GM12878 (cell line): ENCODE results near the gene GPR26. TPM values are rescaled to one million over a fixed set of nuclear protein-coding genes. Genes with fewer than 3 reads are reported as not detected.

Experiments used
- ATAC-seq: fragments of 200-7000 bp; cut with Tn5 transposase; 3 replicates; pipeline ENCODE4 v1.9.1; 2020; ENCODE audit warnings: mild to moderate bottlenecking, moderate library complexity
- BruUV-seq: library from RNA; stranded (reverse); fragments of 400-500 nt; replicated peaks from 2 replicates; lab custom pipeline; 2021; lab: Mats Ljungman, UMichigan
- CTCF ChIA-PET: fragments of 300-600 bp; sonication (Branson Sonifier 250); formaldehyde crosslinking; extraction: SDS; loops from one replicate; lab custom pipeline; 2021; ENCODE audit warnings: inconsistent platforms; lab: Yijun Ruan, JAX
- POLR2A ChIA-PET: fragments of 350-600 bp; formaldehyde crosslinking; extraction: SDS; loops from one replicate; lab custom pipeline; 2021; ENCODE audit warnings: inconsistent platforms; lab: Charles Lee
- RAD21 ChIA-PET: fragments of 300-600 bp; sonication (Branson Sonifier 250); formaldehyde crosslinking; loops from one replicate; lab custom pipeline; 2023; ENCODE audit warnings: antibody characterized with exemption; ENCODE audit not compliant: unreplicated experiment; lab: Charles Lee
- SMC1A ChIA-PET: fragments of 300-600 bp; sonication (Branson Sonifier 250); formaldehyde crosslinking; loops from one replicate; lab custom pipeline; 2023; ENCODE audit not compliant: unreplicated experiment, uncharacterized antibody; lab: Charles Lee
- DNase-seq: peaks from one replicate; pipeline ENCODE4 v3.0.0-alpha.2; 2011; ENCODE audit warnings: low read depth, low spot score
- FAIRE-seq: peaks from 3 replicates; lab custom pipeline; 2011; peaks lifted over from hg19 to GRCh38; lab: Jason Lieb, UNC
- H2AFZ ChIP-seq: 2 replicates; pipeline ENCODE4 v1.6.0; 2011; ENCODE audit warnings: low read depth, low read length, control low read depth; ENCODE audit not compliant: control insufficient read depth
- H3K27ac ChIP-seq: 2 replicates; pipeline ENCODE4 v1.5.1; 2011; ENCODE audit warnings: control low read depth; ENCODE audit not compliant: control insufficient read depth, insufficient read depth
- H3K27me3 ChIP-seq, 2 experiments: replicated peaks in 1 of 2; 2 replicates each; pipeline versions ENCODE4 v1.6.0 to v1.6.1; 2011; ENCODE audit warnings: low read length in 1 of 2; ENCODE audit not compliant: control insufficient read depth in 2 of 2, insufficient read depth in 2 of 2
- H3K36me3 ChIP-seq, 2 experiments: 2 replicates each; pipeline ENCODE4 v1.5.1; 2011; ENCODE audit warnings: low read length in 1 of 2; ENCODE audit not compliant: control insufficient read depth in 2 of 2, insufficient read depth in 2 of 2
- H3K4me1 ChIP-seq: 2 replicates; pipeline ENCODE4 v1.6.1; 2011; ENCODE audit warnings: mild to moderate bottlenecking, low read length, moderate library complexity, mixed read lengths; ENCODE audit not compliant: control insufficient read depth, insufficient read depth
- H3K4me2 ChIP-seq: 2 replicates; pipeline ENCODE4 v1.6.0; 2011; ENCODE audit warnings: control low read depth; ENCODE audit not compliant: control insufficient read depth, insufficient read depth
- H3K4me3 ChIP-seq: fragments of 200-600 bp; sonication (generic); 2 replicates; pipeline ENCODE4 v1.5.1; 2016
- H3K79me2 ChIP-seq: 2 replicates; pipeline ENCODE4 v1.6.0; 2011; ENCODE audit warnings: low read length; ENCODE audit not compliant: control insufficient read depth, insufficient read depth
- H3K9ac ChIP-seq: 2 replicates; pipeline ENCODE4 v1.8.0; 2011; ENCODE audit warnings: low read length, control low read depth, mixed read lengths; ENCODE audit not compliant: control insufficient read depth, insufficient read depth
- H3K9me3 ChIP-seq: replicated peaks from 3 replicates; pipeline ENCODE4 v1.5.1; 2011; ENCODE audit warnings: mild to moderate bottlenecking, low read length; ENCODE audit not compliant: control insufficient read depth, insufficient read depth
- H4K20me1 ChIP-seq: 2 replicates; pipeline ENCODE4 v1.6.0; 2011; ENCODE audit not compliant: control insufficient read depth, insufficient read depth
- E2F4 ChIP-seq: IDR thresholded peaks from 2 replicates; pipeline ENCODE4 v1.6.1; 2012; ENCODE audit warnings: low read depth, low read length, improper control_type of control experiment
- EP300 ChIP-seq, 2 experiments: fragments of 150-350 bp in 1 of 2; IDR thresholded peaks; 2 replicates each; pipeline ENCODE4 v1.6.1; 2011 to 2012; ENCODE audit warnings: low read depth in 2 of 2, low read length in 2 of 2, borderline replicate concordance in 1 of 2, improper control_type of control experiment in 1 of 2, inconsistent platforms in 1 of 2; ENCODE audit not compliant: control insufficient read depth in 1 of 2
- RELA ChIP-seq: fragments of 450-650 bp; IDR thresholded peaks from 2 replicates; pipeline ENCODE4 v1.8.0; 2014; ENCODE audit warnings: borderline replicate concordance; ENCODE audit not compliant: partially characterized antibody
- RUNX3 ChIP-seq: IDR thresholded peaks from 2 replicates; pipeline ENCODE4 v1.6.1; 2012; ENCODE audit warnings: low read length, inconsistent platforms
- WGBS: methylation state at CpG from one replicate; pipeline ENCODE4 v1.1.6; 2016; ENCODE audit warnings: low lambda C conversion rate; ENCODE audit not compliant: insufficient replicate concordance, insufficient coverage; ENCODE audit errors: missing lambda C conversion rate; 5-methylcytosine and 5-hydroxymethylcytosine counted together
- in situ Hi-C: fragments of 300-500 bp; cut with MboI; formaldehyde crosslinking; loops from 9 replicates; pipeline ENCODE4 v1.14.3; 2018; ENCODE audit warnings: mixed read lengths
- intact Hi-C: fragments of 100-400 bp; cut with micrococcal nuclease; formaldehyde crosslinking; loops from one replicate; pipeline ENCODE4 v1.14.2; 2022; ENCODE audit not compliant: unreplicated experiment
- polyA plus RNA-seq, 11 experiments: library from polyadenylated mRNA; depleted of rRNA in 4 of 11; unstranded in 6 of 11; stranded (reverse) in 5 of 11; fragments of >200 nt; fragmentation: Nextera tagmentation in 4 of 11; fragmentation: Illumina TruSeq in 1 of 11; extraction: Ambion mirVana in 4 of 11; extraction: Trizol in 1 of 11; gene quantifications; 1 replicate in 1 of 11; 2 replicates in 10 of 11; pipeline versions ENCODE4 v1.2.1 to v1.2.3, GENCODE V29; 2011 to 2016; ENCODE audit warnings: inconsistent platforms in 2 of 11, missing spikeins in 2 of 11, low read depth in 1 of 11
- total RNA-seq, 4 experiments: library from RNA; depleted of rRNA in 3 of 4; stranded (reverse); fragments of >200 nt in 3 of 4; fragmentation: Illumina TruSeq in 1 of 4; extraction: Trizol in 1 of 4; gene quantifications; 2 replicates each; pipeline versions ENCODE4 v1.2.1 to v1.2.3, GENCODE V29; 2013 to 2021

Gene GPR26
- total and polyA plus RNA-seq, 10 of the 15 experiments (the other 5 are each of a cell fraction or from before 2014, with no cell fraction given), result 0.01 to 0.03 TPM; not detected in 8

- TF ChIP-seq E2F4 (no peak), EP300 (IDR thresholded peaks at IDR 0.05; ENCODE audit: borderline replicate concordance in 1 of 2, control insufficient read depth in 1 of 2, low read depth in 2 of 2, low read length in 2 of 2) (no peak)
- TF ChIP-seq, all 136 proteins: peak for 0
Observed at GRCh38 chr10:123642697-123643096, 23.5 kb upstream of the GPR26 start (continued).

- peaks cover 2 to 7% of the 10 kb centered on the region in 2 experiments; a peak in 2 of 4 replicates for H3K27me3 ChIP-seq
- no peak overlapping the region for H2AFZ ChIP-seq
- H3K4me1 ChIP-seq, result no peaks in the 10 kb centered on the region
- H3K4me2 ChIP-seq, result no peak overlapping the region
- DNase-seq (no peak), ATAC-seq (no peak), FAIRE-seq (no peak)
- WGBS, result 29% methylated on average over 10 of the region's 10 CpGs
- no peaks in the 10 kb centered on the region for H3K36me3 ChIP-seq
- ChIA-PET RAD21 (no interaction called here), POLR2A (no interaction called here), CTCF (interaction anchor here (0.6 to 0.7 kb wide), 2 partner anchors 61 to 62 kb away, joined by 3 read pairs; no protein-coding TSS in a partner anchor), SMC1A (no interaction called here)
- H3K27ac ChIP-seq, result no peak overlapping the region
- H3K9ac ChIP-seq, result no peak overlapping the region
- intact Hi-C loops, result no loop called here
- H3K4me3 ChIP-seq, result no peak overlapping the region
- H4K20me1 ChIP-seq, result no peaks in the 10 kb centered on the region
- no TSS peak for BruUV-seq
- in situ Hi-C loops, result no loop called here
- TF ChIP-seq RUNX3, result no peak
- no peak for TF ChIP-seq RELA
- H3K9me3 ChIP-seq, result no peaks in the 10 kb centered on the region
- no peaks in the 10 kb centered on the region for H3K79me2 ChIP-seq
Observed at GRCh38 chr10:123643315-123643714, 22.8 kb upstream of the GPR26 start.
